Fibroblast of pulmonary artery (primary cell): ENCODE measurements around the gene MAP3K3.

Experiments
- DNase-seq: peaks from one replicate; pipeline ENCODE4 v3.0.0-alpha.2; 2010; ENCODE audit warnings: low read depth
- H3K4me3 ChIP-seq: replicated peaks from 2 replicates; pipeline ENCODE4 v1.5.1; 2011; ENCODE audit warnings: low read depth, mild to moderate bottlenecking, control low read depth, low read length, moderate library complexity
- CTCF ChIP-seq: IDR thresholded peaks from 2 replicates; pipeline ENCODE4 v1.5.1; 2011; ENCODE audit warnings: mild to moderate bottlenecking, control low read depth, low read length, inconsistent platforms; ENCODE audit errors: missing control alignments

Gene MAP3K3

DNA sequence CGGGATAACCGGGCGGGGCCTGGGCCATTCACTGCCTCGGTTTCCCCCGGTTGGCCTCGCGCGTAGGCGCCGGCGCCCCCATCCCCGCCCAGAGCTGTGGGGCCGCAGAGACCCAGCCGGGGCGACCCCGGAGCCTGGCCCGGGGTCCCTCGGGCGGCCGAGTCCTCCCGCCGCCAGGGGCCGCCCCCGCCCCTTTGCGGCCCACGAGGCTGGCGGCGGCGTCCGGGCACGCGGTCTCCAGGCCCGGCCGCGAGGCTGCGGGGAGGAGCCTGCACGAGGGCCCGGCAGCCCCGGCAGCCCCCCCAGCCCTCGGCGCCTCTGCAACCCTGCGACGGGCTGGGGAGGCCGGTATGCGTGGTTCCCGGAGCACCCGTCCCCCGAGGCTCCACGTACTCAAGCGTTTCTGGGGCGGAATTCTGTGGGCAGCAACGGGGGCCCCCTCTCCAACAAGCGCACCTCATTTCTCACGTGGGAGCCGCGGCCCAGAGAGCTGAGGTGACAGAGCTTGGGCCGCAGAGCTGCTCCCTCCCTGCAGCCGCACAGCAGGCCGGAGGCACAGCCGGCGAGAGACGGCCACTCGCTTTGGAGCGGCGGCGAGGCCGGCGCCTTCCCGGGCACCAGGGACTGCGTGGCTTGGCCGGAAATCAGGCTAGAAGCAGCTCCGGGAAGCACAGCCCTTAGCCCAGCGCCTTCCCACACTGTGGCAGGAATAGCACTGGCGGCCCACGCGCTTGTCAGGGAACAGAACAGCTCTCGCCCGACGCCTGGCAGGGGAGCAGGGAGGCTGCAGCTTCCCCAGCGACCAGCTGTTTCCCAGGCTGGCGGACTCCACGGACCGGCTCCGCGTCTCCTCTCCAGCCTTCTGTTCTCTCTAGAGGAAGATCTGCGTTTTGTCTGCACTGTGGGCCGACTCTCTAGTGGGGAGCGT, 78.6 kb downstream of the MAP3K3 start:
- TF ChIP-seq CTCF: no peak
- peak overlapping the region; percentile 40 for H3K4me3 ChIP-seq
- peak; percentile 63 for DNase-seq

GRCh38 chr17:63701456-63701820, 79.2 kb downstream of the MAP3K3 start:
- no peak for DNase-seq
- no peak overlapping the region for H3K4me3 ChIP-seq

DNA sequence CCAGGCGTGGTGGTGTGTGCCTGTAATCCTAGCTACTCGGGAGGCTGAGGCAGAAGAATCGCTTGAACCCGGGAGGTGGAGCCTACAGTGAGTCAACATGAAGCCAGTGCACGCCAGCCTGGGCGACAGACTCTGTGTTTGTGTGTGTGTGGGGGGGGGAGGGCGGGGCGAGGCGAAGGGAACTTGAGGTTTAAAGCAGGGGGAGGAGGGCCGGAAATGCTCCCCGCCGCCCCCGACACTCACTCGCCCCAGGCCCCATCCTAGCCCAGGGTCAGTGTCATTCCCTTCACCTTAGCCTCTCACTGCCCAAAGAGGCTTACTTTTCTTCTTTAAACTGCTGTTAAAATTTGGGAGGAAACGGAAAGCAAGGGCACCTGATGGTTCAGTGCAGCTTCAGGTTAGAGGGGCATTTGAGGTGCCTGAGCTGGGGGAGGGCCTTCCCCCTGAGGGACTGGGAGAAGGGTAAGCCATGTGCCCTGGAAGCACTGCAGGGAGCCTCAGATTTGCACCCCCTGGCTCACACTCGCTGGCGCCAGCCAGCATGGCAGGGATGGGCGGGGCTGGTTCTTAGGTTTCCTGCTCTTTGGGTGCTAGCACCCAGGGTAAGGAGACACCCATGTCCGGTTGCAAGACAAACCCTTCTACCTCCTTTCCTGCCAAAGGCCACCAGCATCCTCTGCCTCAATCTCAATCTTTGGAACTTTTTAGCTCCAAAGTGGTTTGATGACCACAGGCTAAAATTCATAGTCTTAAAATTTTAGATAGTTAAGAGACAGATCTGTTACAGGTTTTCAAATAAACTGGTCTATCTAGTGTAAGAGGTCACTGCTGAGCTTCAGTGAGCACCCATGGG, 79.9 kb downstream of the MAP3K3 start:
- no peak for DNase-seq
- no peak for TF ChIP-seq CTCF
- H3K4me3 ChIP-seq: no peak overlapping the region

More at GRCh38 chr17:63701456-63701820, 79.2 kb downstream of the MAP3K3 start:
- no peak for TF ChIP-seq CTCF

DNA sequence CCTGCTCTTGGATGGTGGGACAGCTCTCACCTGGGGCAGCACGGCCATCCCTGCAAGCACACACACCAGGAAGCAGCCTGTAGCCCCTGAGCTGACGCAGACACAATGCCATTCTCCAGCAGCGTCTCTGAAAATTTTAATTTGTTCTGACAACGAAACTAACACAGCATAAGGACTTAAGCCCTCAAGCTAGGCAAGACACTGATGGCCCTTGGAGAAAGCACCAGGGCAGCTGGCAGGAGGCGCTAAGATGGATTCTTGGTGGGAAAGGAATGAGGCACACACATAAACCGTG, 80.5 kb downstream of the MAP3K3 start:
- H3K4me3 ChIP-seq: no peak overlapping the region
- DNase-seq: no peak
- no peak for TF ChIP-seq CTCF

GRCh38 chr17:63703029-63703428, 80.8 kb downstream of the MAP3K3 start:
- no peak overlapping the region for H3K4me3 ChIP-seq
- TF ChIP-seq CTCF: no peak
- no peak for DNase-seq

DNA sequence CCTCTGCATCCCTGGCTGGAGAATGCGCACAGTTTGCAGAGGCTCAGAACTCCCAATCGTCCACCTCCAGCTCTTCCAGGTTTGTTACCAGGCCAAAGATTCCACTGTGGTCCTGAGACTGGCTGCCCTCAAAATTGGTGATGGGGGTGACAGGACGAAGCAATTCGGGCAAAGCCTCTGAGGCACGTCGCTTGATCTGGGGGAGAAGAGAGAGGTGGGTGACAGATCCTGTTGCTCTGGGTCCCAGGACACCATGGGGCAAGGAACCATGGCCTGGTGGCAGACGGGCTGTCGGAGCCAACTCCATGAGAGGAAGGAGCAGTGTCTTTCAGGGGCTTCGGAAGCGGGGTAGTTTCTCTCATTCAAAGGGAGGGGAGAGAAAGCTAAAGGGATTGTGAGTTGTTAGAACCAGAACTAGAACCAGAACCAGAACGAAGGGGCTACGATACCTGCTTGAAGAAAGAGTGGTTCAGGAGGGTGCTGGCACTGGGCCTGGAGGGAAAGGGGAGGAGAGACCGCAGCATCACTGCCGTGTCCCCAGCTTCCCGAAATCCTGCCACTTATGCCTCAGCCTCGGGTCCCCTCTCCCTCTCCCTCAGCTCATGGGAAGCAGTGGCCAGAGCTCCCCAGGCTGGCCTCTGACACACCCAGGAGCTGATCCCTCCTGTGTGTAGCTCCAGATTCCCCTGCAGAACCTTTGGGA, 81.5 kb downstream of the MAP3K3 start:
- no peak for DNase-seq
- H3K4me3 ChIP-seq: no peak overlapping the region
- TF ChIP-seq CTCF: no peak
